DMS 273 (cell line): ENCODE measurements around the gene HECW1.
"Not testable (repeated sequence)": the region's sequence is repeated elsewhere in the genome, so short reads cannot be mapped to it uniquely, and the experiment has no call there.

ENCODE experiments used
- DNase-seq: peaks from one replicate; lab custom pipeline; 2025; ENCODE audit not compliant: unreplicated experiment; lab: John Stamatoyannopoulos, UW

HECW1 gene

GRCh38 chr7:43112459-43112940 lies at the start of gene HECW1:
TSS of gene HECW1 (plus strand) at chr7:43112647. CDS start at chr7:43243906, 131,259 bp downstream.
- peak; percentile 25 for DNase-seq

- DNase-seq = peak; percentile 57
Measured at GRCh38 chr7:43071604-43072003, 40.8 kb upstream of the HECW1 start.

GRCh38 chr7:43072530-43072929 lies 39.9 kb upstream of the HECW1 start:
- DNase-seq = no peak

- not testable (repeated sequence) for DNase-seq
Measured at GRCh38 chr7:43073811-43074210, 38.6 kb upstream of the HECW1 start.

GRCh38 chr7:43076189-43076605 lies 36.2 kb upstream of the HECW1 start:
- no peak for DNase-seq

- DNase-seq = no peak
Measured at GRCh38 chr7:43076606-43077005, 35.8 kb upstream of the HECW1 start.

GRCh38 chr7:43077285-43077684 lies 35.2 kb upstream of the HECW1 start:
- DNase-seq = no peak

GRCh38 chr7:43077732-43078391 lies 34.6 kb upstream of the HECW1 start:
- peak; percentile 26 for DNase-seq

- DNase-seq = no peak
Measured at GRCh38 chr7:43078794-43079193, 33.7 kb upstream of the HECW1 start.

GRCh38 chr7:43081603-43082002 lies 30.8 kb upstream of the HECW1 start:
- DNase-seq = no peak

- DNase-seq = no peak
Measured at GRCh38 chr7:43083106-43083505, 29.3 kb upstream of the HECW1 start.

- no peak for DNase-seq
Measured at GRCh38 chr7:43085017-43085416, 27.4 kb upstream of the HECW1 start.

- no peak for DNase-seq
Measured at GRCh38 chr7:43085992-43086391, 26.5 kb upstream of the HECW1 start.

GRCh38 chr7:43092819-43093218 lies 19.6 kb upstream of the HECW1 start:
- no peak for DNase-seq

GRCh38 chr7:43096875-43097274 lies 15.6 kb upstream of the HECW1 start:
- no peak for DNase-seq

- no peak for DNase-seq
Measured at GRCh38 chr7:43099750-43100149, 12.7 kb upstream of the HECW1 start.

GRCh38 chr7:43104874-43105520 lies 7.5 kb upstream of the HECW1 start:
- no peak for DNase-seq

- no peak for DNase-seq
Measured at GRCh38 chr7:43105521-43106120, 6.8 kb upstream of the HECW1 start.

- peak; percentile 85 for DNase-seq
Measured at GRCh38 chr7:43108255-43109011, 4.0 kb upstream of the HECW1 start.

GRCh38 chr7:43110791-43111535 lies 1.5 kb upstream of the HECW1 start:
- DNase-seq = no peak
